Prostate gland (tissue), 2 donors: Measurements from ENCODE around the gene TOP2A. TPM values are rescaled to one million over a fixed set of nuclear protein-coding genes. Genes with fewer than 3 reads are reported as not detected.

Source experiments
- DNase-seq: peaks from one replicate; pipeline ENCODE4 v3.0.0-alpha.2; 2019; ENCODE audit warnings: low spot score
- H3K27ac ChIP-seq, 2 donors: fragments of 200-600 bp; sonication (generic); 2 replicates each; pipeline ENCODE4 v1.5.1; 2017 to 2019
- H3K27me3 ChIP-seq: fragments of 200-600 bp; sonication (generic); replicated peaks from 2 replicates; pipeline ENCODE4 v1.5.1; 2019; ENCODE audit not compliant: insufficient read depth
- H3K36me3 ChIP-seq, 2 donors: fragments of 200-600 bp; sonication (generic); 1 replicate in 1 of 2; 2 replicates in 1 of 2; pipeline versions ENCODE4 v1.5.1 to v1.8.1; 2017 to 2019
- H3K4me1 ChIP-seq: fragments of 200-600 bp; sonication (generic); replicated peaks from 2 replicates; pipeline ENCODE4 v1.5.1; 2019
- H3K4me3 ChIP-seq, 2 donors: fragments of 200-600 bp; sonication (generic); 2 replicates each; pipeline ENCODE4 v1.5.1; 2017 to 2019
- H3K9me3 ChIP-seq: fragments of 200-600 bp; sonication (generic); 2 replicates; pipeline ENCODE4 v1.5.1; 2017
- CTCF ChIP-seq, 4 experiments: fragments of 200-600 bp in 2 of 4; fragments of 450-650 bp in 2 of 4; sonication (generic) in 2 of 4; IDR thresholded peaks; 1 replicate in 3 of 4; 2 replicates in 1 of 4; pipeline ENCODE4 v1.5.1; 2016 to 2019; ENCODE audit warnings: antibody characterized with exemption in 4 of 4, mild to moderate bottlenecking in 2 of 4, moderate library complexity in 2 of 4
- POLR2A ChIP-seq: fragments of 450-650 bp; IDR thresholded peaks from one replicate; pipeline ENCODE4 v1.6.1; 2016; ENCODE audit warnings: antibody characterized with exemption, mild to moderate bottlenecking
- POLR2AphosphoS5 ChIP-seq: sonication (generic); formaldehyde crosslinking; IDR thresholded peaks from one replicate; pipeline ENCODE4 v1.6.1; 2017; ENCODE audit warnings: antibody characterized with exemption
- WGBS: methylation state at CpG from one replicate; pipeline ENCODE4 v1.1.5; 2018; 5-methylcytosine and 5-hydroxymethylcytosine counted together
- intact Hi-C: fragments of 100-400 bp; cut with DNase I; formaldehyde crosslinking; loops from one replicate; pipeline ENCODE4 v1.14.2; 2022
- total RNA-seq, 2 donors: library from RNA; depleted of rRNA; stranded (reverse); fragments of >200 nt; gene quantifications; one replicate each; pipeline ENCODE4 v1.1.0, GENCODE V29; 2016

Gene TOP2A
- total RNA-seq, 2 donors from 2014 or later, result 3.1 to 15.9 TPM

GRCh38 chr17:40430272-40431230, 12.9 kb upstream of the TOP2A start:
- H3K27me3 ChIP-seq, result no peaks in the 10 kb centered on the region
- no peaks in the 10 kb centered on the region for H3K36me3 ChIP-seq
- H3K4me1 ChIP-seq, result no peaks in the 10 kb centered on the region
- intact Hi-C loops, result no loop called here
- WGBS, result 99% methylated on average over 10 of the region's 10 CpGs
- no peak for DNase-seq
- TF ChIP-seq POLR2A, result no peak
- no peak for TF ChIP-seq CTCF (IDR thresholded peaks at IDR 0.05)
- TF ChIP-seq POLR2AphosphoS5, result no peak
- no peaks in the 10 kb centered on the region for H3K9me3 ChIP-seq
- H3K4me3 ChIP-seq, result no peak overlapping the region
- no peak overlapping the region for H3K27ac ChIP-seq

GRCh38 chr17:40427002-40427491, 9.4 kb upstream of the TOP2A start:
- Histone ChIP-seq H3K4me3 (no peak overlapping the region), H3K9me3 (no peaks in the 10 kb centered on the region), H3K4me1 (no peaks in the 10 kb centered on the region), H3K27ac (no peak overlapping the region), H3K36me3 (no peaks in the 10 kb centered on the region), H3K27me3 (no peaks in the 10 kb centered on the region)
- TF ChIP-seq POLR2AphosphoS5 (no peak), POLR2A (no peak), CTCF (IDR thresholded peaks at IDR 0.05) (no peak)
- DNase-seq, result no peak
- intact Hi-C loops, result no loop called here

- DNase-seq, result no peak
- Histone ChIP-seq H3K27me3 (no peaks in the 10 kb centered on the region), H3K36me3 (no peaks in the 10 kb centered on the region), H3K27ac (no peak overlapping the region), H3K4me3 (no peak overlapping the region), H3K9me3 (no peaks in the 10 kb centered on the region), H3K4me1 (no peaks in the 10 kb centered on the region)
- intact Hi-C loops, result no loop called here
- TF ChIP-seq POLR2AphosphoS5, result no peak
- no peak for TF ChIP-seq CTCF (IDR thresholded peaks at IDR 0.05)
- TF ChIP-seq POLR2A, result no peak
- 62% methylated on average over 4 of the region's 4 CpGs for WGBS
These were observed 8.0 kb upstream of the TOP2A start for GRCh38 chr17:40425741-40426140.

GRCh38 chr17:40422990-40423633, 5.4 kb upstream of the TOP2A start:
- H3K36me3 ChIP-seq, result no peaks in the 10 kb centered on the region
- intact Hi-C loops, result no loop called here
- H3K27me3 ChIP-seq, result no peaks in the 10 kb centered on the region
- 77% methylated on average over 3 of the region's 3 CpGs for WGBS
- H3K27ac ChIP-seq, result no peak overlapping the region
- H3K4me1 ChIP-seq, result no peaks in the 10 kb centered on the region
- DNase-seq, result no peak
- H3K4me3 ChIP-seq, result no peak overlapping the region
- TF ChIP-seq POLR2AphosphoS5 (no peak), POLR2A (no peak), CTCF (IDR thresholded peaks at IDR 0.05) (no peak)
- no peaks in the 10 kb centered on the region for H3K9me3 ChIP-seq
